H1 (cell line): Measurements from ENCODE around the gene TWIST2. TPM values are rescaled to one million over a fixed set of nuclear protein-coding genes. Genes with fewer than 3 reads are reported as not detected.

ENCODE experiments used
- CTCF ChIA-PET: fragments of 300-600 bp; sonication (Branson Sonifier 250); formaldehyde crosslinking; loops from one replicate; lab custom pipeline; 2021; ENCODE audit not compliant: partially characterized antibody; lab: Charles Lee
- POLR2A ChIA-PET: fragments of 300-600 bp; sonication (Branson Sonifier 250); formaldehyde crosslinking; loops from one replicate; lab custom pipeline; 2021; ENCODE audit warnings: inconsistent platforms; ENCODE audit not compliant: partially characterized antibody; lab: Charles Lee
- DNase-seq, 2 experiments: peaks; one replicate each; pipeline versions ENCODE4 v3.0.0 to v3.0.0-alpha.2; 2010 to 2022; ENCODE audit warnings: low spot score in 2 of 2, low read depth in 1 of 2, mixed read lengths in 1 of 2
- FAIRE-seq: peaks from 2 replicates; lab custom pipeline; 2011; peaks lifted over from hg19 to GRCh38; lab: Jason Lieb, UNC
- H2AFZ ChIP-seq: 2 replicates; pipeline ENCODE4 v1.8.1; 2012; ENCODE audit warnings: low read length, inconsistent platforms
- H2AK5ac ChIP-seq: 2 replicates; pipeline ENCODE4 v1.6.1; 2013; ENCODE audit warnings: low read depth, low read length
- H2BK120ac ChIP-seq: replicated peaks from 2 replicates; pipeline ENCODE3; 2013; ENCODE audit warnings: low read depth, low read length, inconsistent platforms
- H2BK12ac ChIP-seq: 2 replicates; pipeline ENCODE4 v1.6.1; 2013; ENCODE audit warnings: low read depth, low read length
- H2BK15ac ChIP-seq: 2 replicates; pipeline ENCODE4 v1.6.1; 2013; ENCODE audit warnings: low read length
- H2BK20ac ChIP-seq: 2 replicates; pipeline ENCODE4 v1.6.1; 2013; ENCODE audit warnings: low read length
- H2BK5ac ChIP-seq: 2 replicates; pipeline ENCODE4 v1.6.1; 2013; ENCODE audit warnings: low read depth, low read length
- H3K14ac ChIP-seq: 2 replicates; pipeline ENCODE4 v1.6.1; 2013; ENCODE audit warnings: inconsistent platforms; ENCODE audit not compliant: insufficient read length
- H3K18ac ChIP-seq: 2 replicates; pipeline ENCODE4 v1.6.1; 2013; ENCODE audit warnings: low read length; ENCODE audit errors: extremely low read depth
- H3K23ac ChIP-seq: 2 replicates; pipeline ENCODE4 v1.6.1; 2013; ENCODE audit warnings: inconsistent platforms; ENCODE audit not compliant: insufficient read length
- H3K23me2 ChIP-seq: 2 replicates; pipeline ENCODE4 v1.6.1; 2013; ENCODE audit warnings: low read depth, low read length
- H3K27ac ChIP-seq: 2 replicates; pipeline ENCODE4 v1.6.1; 2011; ENCODE audit warnings: low read depth, low read length, inconsistent platforms
- H3K27me3 ChIP-seq, 4 experiments: replicated peaks in 1 of 4; 1 replicate in 1 of 4; 2 replicates in 3 of 4; pipeline versions ENCODE4 v1.6.1 to v1.8.1; 2011 to 2013; ENCODE audit warnings: low read length in 3 of 4, mild to moderate bottlenecking in 3 of 4, inconsistent platforms in 2 of 4, mixed read lengths in 2 of 4, moderate library complexity in 1 of 4; ENCODE audit not compliant: control insufficient read depth in 3 of 4, insufficient read depth in 3 of 4; ENCODE audit errors: extremely low read depth in 1 of 4
- H3K36me3 ChIP-seq, 4 experiments: 2 replicates each; pipeline versions ENCODE4 v1.6.1 to v1.8.1; 2011 to 2013; ENCODE audit warnings: mild to moderate bottlenecking in 4 of 4, low read length in 3 of 4, moderate library complexity in 2 of 4, control low read depth in 1 of 4, inconsistent platforms in 1 of 4; ENCODE audit not compliant: insufficient read depth in 4 of 4, control insufficient read depth in 2 of 4
- H3K4ac ChIP-seq: replicated peaks from 2 replicates; pipeline ENCODE3; 2013; ENCODE audit warnings: low read length, low read depth, mixed read lengths, inconsistent platforms; ENCODE audit not compliant: insufficient read length
- H3K4me1 ChIP-seq, 4 experiments: replicated peaks in 1 of 4; 1 replicate in 1 of 4; 2 replicates in 3 of 4; pipeline versions ENCODE4 v1.6.1 to v1.8.1; 2011 to 2013; ENCODE audit warnings: low read length in 3 of 4, inconsistent platforms in 2 of 4, mixed read lengths in 1 of 4; ENCODE audit not compliant: insufficient read depth in 4 of 4, control insufficient read depth in 3 of 4
- H3K4me2 ChIP-seq, 2 experiments: 2 replicates each; pipeline versions ENCODE4 v1.6.1 to v1.8.1; 2011 to 2013; ENCODE audit warnings: low read depth in 2 of 2, low read length in 2 of 2, control low read depth in 1 of 2, inconsistent platforms in 1 of 2, mild to moderate bottlenecking in 1 of 2; ENCODE audit not compliant: insufficient read depth in 1 of 2
- H3K4me3 ChIP-seq, 4 experiments: fragments of 200-600, 300-600 bp in 1 of 4; sonication (generic), shearing (Covaris generic), sonication (Bioruptor Twin) in 1 of 4; 2 replicates each; pipeline versions ENCODE4 v1.5.1 to v1.8.1; 2011 to 2016; ENCODE audit warnings: low read length in 4 of 4, low read depth in 3 of 4, control low read depth in 2 of 4, inconsistent platforms in 2 of 4, mild to moderate bottlenecking in 2 of 4, mixed read lengths in 1 of 4, moderate library complexity in 1 of 4; ENCODE audit not compliant: insufficient read depth in 2 of 4; ENCODE audit errors: extremely low read depth in 1 of 4
- H3K56ac ChIP-seq: replicated peaks from 2 replicates; pipeline ENCODE3; 2013; ENCODE audit warnings: low read depth, mild to moderate bottlenecking, mixed read lengths, low read length, inconsistent platforms; ENCODE audit not compliant: insufficient read length
- H3K79me1 ChIP-seq: 2 replicates; pipeline ENCODE4 v1.6.1; 2013; ENCODE audit warnings: low read depth, low read length, control low read depth
- H3K79me2 ChIP-seq, 2 experiments: 2 replicates each; pipeline versions ENCODE4 v1.6.1 to v1.8.1; 2012 to 2013; ENCODE audit warnings: low read length in 2 of 2, mild to moderate bottlenecking in 2 of 2, inconsistent platforms in 1 of 2; ENCODE audit not compliant: insufficient read depth in 2 of 2, control insufficient read depth in 1 of 2
- H3K9ac ChIP-seq, 4 experiments: replicated peaks in 1 of 4; 1 replicate in 1 of 4; 2 replicates in 3 of 4; pipeline versions ENCODE4 v1.6.1 to v1.8.1; 2011 to 2013; ENCODE audit warnings: low read depth in 3 of 4, low read length in 3 of 4, control low read depth in 2 of 4, mild to moderate bottlenecking in 2 of 4, moderate library complexity in 2 of 4, inconsistent platforms in 1 of 4; ENCODE audit errors: extremely low read depth in 1 of 4
- H3K9me3 ChIP-seq, 2 experiments: 2 replicates each; pipeline versions ENCODE4 v1.6.1 to v1.8.1; 2012 to 2013; ENCODE audit warnings: mild to moderate bottlenecking in 2 of 2, moderate library complexity in 2 of 2, control low read depth in 1 of 2, inconsistent platforms in 1 of 2, low read depth in 1 of 2, low read length in 1 of 2, mixed read lengths in 1 of 2; ENCODE audit not compliant: insufficient read depth in 2 of 2
- H4K20me1 ChIP-seq, 2 experiments: replicated peaks in 1 of 2; 2 replicates each; pipeline versions ENCODE3 to v1.8.1; 2011 to 2013; ENCODE audit warnings: inconsistent platforms in 2 of 2, low read length in 2 of 2, mild to moderate bottlenecking in 1 of 2; ENCODE audit not compliant: insufficient read depth in 2 of 2, control insufficient read depth in 1 of 2
- H4K5ac ChIP-seq: 2 replicates; pipeline ENCODE4 v1.6.1; 2013; ENCODE audit warnings: low read length, low read depth, mixed read lengths, inconsistent platforms; ENCODE audit not compliant: insufficient read length
- H4K8ac ChIP-seq: 2 replicates; pipeline ENCODE4 v1.8.0; 2013; ENCODE audit warnings: mild to moderate bottlenecking, moderate library complexity, low read length, inconsistent platforms; ENCODE audit not compliant: insufficient read depth; ENCODE audit errors: extremely low read depth
- H4K91ac ChIP-seq: replicated peaks from 2 replicates; pipeline ENCODE3; 2013; ENCODE audit warnings: low read length, mixed read lengths, inconsistent platforms; ENCODE audit not compliant: insufficient read length
- FOSL1 ChIP-seq: IDR thresholded peaks from 2 replicates; pipeline ENCODE4 v1.6.1; 2011; ENCODE audit warnings: mild to moderate bottlenecking, low read depth, low read length, moderate library complexity; ENCODE audit not compliant: insufficient read depth
- POLR2A ChIP-seq, 2 experiments: IDR thresholded peaks; 1 replicate in 1 of 2; 2 replicates in 1 of 2; pipeline ENCODE4 v1.6.1; 2011; ENCODE audit warnings: low read depth in 2 of 2, low read length in 2 of 2, mild to moderate bottlenecking in 2 of 2; ENCODE audit errors: control extremely low read depth in 1 of 2
- SIRT6 ChIP-seq: IDR thresholded peaks from one replicate; pipeline ENCODE4 v1.7.1; 2012; ENCODE audit warnings: low read length, inconsistent platforms
- whole genome bisulfite sequencing, 2 experiments: shearing (Covaris generic) in 1 of 2; methylation state at CpG; one replicate each; pipeline versions ENCODE4 v1.1.6 to v1.1.7; 2013 to 2015; ENCODE audit warnings: low lambda C conversion rate in 2 of 2, mixed read lengths in 2 of 2, inconsistent platforms in 1 of 2, low coverage in 1 of 2, missing lambda C conversion rate in 1 of 2; ENCODE audit not compliant: insufficient replicate concordance in 2 of 2, insufficient coverage in 1 of 2, insufficient read length in 1 of 2; ENCODE audit errors: extremely low coverage in 1 of 2, missing lambda C conversion rate in 1 of 2; 5-methylcytosine and 5-hydroxymethylcytosine counted together
- polyA plus RNA-seq, 7 experiments: library from polyadenylated mRNA; depleted of rRNA in 3 of 7; stranded (reverse) in 5 of 7; unstranded in 2 of 7; fragments of >200 nt in 5 of 7; fragments of 200-250 nt in 2 of 7; gene quantifications; 1 replicate in 5 of 7; 2 replicates in 1 of 7; 4 replicates in 1 of 7; pipeline versions ENCODE4 v1.2.1 to v1.2.3, GENCODE V29; 2011 to 2013; ENCODE audit warnings: missing spikeins in 2 of 7, mixed read lengths in 2 of 7
- total RNA-seq: library from RNA; stranded (reverse); fragmentation: NEBNext Ultra II Directional; extraction: Animal tissue kit (Norgen Biotek cat#: 25700); gene quantifications from 2 replicates; pipeline ENCODE4 v1.2.1, GENCODE V29; 2021

The TWIST2 gene
- total and polyA plus RNA-seq, 2 of the 8 experiments (the other 6 are each of a cell fraction or from before 2014, with no cell fraction given), result 2.6 to 4.3 TPM

DNA sequence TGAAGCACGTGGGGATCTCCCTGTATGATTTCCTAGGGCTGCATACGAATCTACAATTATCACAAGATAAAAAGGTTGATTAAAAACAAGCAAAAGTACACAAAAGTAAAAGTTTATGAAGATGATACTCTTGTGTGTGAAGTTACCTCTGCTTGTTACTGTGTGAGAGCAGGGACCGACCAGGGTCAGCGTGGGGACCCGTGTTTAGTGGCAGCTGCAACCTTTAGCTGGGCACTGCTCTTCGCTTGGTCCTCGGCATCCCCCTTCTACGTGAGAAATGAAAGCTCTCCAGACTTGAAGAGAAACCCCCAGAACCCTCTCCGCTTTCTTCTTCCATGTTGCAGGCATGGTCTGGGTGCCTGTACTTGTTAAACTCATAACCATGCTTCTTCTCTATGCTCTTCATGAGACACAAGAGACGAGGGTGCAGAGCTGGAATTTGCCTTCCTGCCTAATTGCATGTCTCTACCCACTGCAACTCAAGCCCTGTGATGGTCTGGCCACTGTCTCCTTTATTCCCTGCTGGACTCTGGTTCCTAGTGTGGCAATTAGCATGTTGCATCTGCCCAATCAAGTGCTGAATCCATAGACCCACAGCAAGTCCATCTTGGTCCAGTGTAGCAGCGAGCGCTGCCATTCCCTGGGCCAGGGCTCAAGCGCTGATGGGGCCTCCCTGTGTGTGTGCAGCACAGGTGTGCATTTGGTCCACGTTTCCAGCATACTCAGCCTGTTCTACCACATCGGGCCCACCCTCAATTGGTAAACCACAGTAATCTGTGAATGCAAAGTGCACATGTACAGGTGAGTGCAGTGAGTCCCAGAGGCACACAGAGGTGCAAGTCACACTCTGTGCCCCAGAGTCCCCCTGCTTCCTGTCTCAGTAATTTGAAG, 88.5 kb downstream of the TWIST2 start:
- ChIA-PET POLR2A (no interaction called here), CTCF (no interaction called here)
- no peak overlapping the region for H3K4ac ChIP-seq
- no peak overlapping the region for H3K23ac ChIP-seq
- no peaks in the 10 kb centered on the region for H3K4me1 ChIP-seq
- H3K18ac ChIP-seq, result no peak overlapping the region
- H3K79me1 ChIP-seq, result no peaks in the 10 kb centered on the region
- no peaks in the 10 kb centered on the region for H4K20me1 ChIP-seq
- no peak overlapping the region for H3K56ac ChIP-seq
- peak in 1 of 2 experiments; percentile 19 for DNase-seq
- no peak overlapping the region for H4K5ac ChIP-seq
- no peak overlapping the region for H3K9ac ChIP-seq
- no peak for FAIRE-seq
- H2AK5ac ChIP-seq, result no peak overlapping the region
- no peak overlapping the region for H2BK5ac ChIP-seq
- H3K14ac ChIP-seq, result no peak overlapping the region
- H3K9me3 ChIP-seq, result no peaks in the 10 kb centered on the region
- no peaks in the 10 kb centered on the region for H3K79me2 ChIP-seq
- H4K91ac ChIP-seq, result no peak overlapping the region
- H4K8ac ChIP-seq, result no peak overlapping the region
- H3K4me2 ChIP-seq, result no peak overlapping the region
- H2BK120ac ChIP-seq, result no peak overlapping the region
- no peaks in the 10 kb centered on the region for H3K23me2 ChIP-seq
- no peaks in the 10 kb centered on the region for H3K36me3 ChIP-seq
- H3K27ac ChIP-seq, result no peak overlapping the region
- H3K27me3 ChIP-seq, result no peaks in the 10 kb centered on the region
- no peak overlapping the region for H2BK15ac ChIP-seq
- H2BK20ac ChIP-seq, result no peak overlapping the region
- no peak overlapping the region for H2BK12ac ChIP-seq
- WGBS, 2 experiments, result 86% methylated on average over 15 of the region's 15 CpGs; no CpG with 5 or more reads in 1 of the 2 experiments
- no peak overlapping the region for H3K4me3 ChIP-seq
- no peak overlapping the region for H2AFZ ChIP-seq
- TF ChIP-seq SIRT6 (no peak), FOSL1 (no peak), POLR2A (IDR thresholded peaks at IDR 0.05; ENCODE audit: control extremely low read depth in 1 of 2, low read depth in 2 of 2, low read length in 2 of 2) (no peak)
